Activated naive CD4-positive, alpha-beta T cell treated with anti-CD3 and anti-CD28 coated beads, Interleukin-2, amount 50 U/mL, for 24 hours (primary cell): ENCODE results near the gene NAGLU.

Experiments used
- H3K27ac Mint-ChIP-seq: one replicate; pipeline ENCODE4 v1.8.0; 2021; ENCODE audit warnings: mild to moderate bottlenecking, mixed read lengths
- H3K27me3 Mint-ChIP-seq: one replicate; pipeline ENCODE4 v1.8.0; 2021; ENCODE audit warnings: mixed read lengths
- H3K36me3 Mint-ChIP-seq: one replicate; pipeline ENCODE4 v1.8.0; 2021; ENCODE audit warnings: mixed read lengths
- H3K4me1 Mint-ChIP-seq: one replicate; pipeline ENCODE4 v1.8.0; 2021; ENCODE audit warnings: mixed read lengths
- H3K4me3 Mint-ChIP-seq: one replicate; pipeline ENCODE4 v1.8.0; 2021; ENCODE audit warnings: mild to moderate bottlenecking, mixed read lengths
- H3K9me3 Mint-ChIP-seq: one replicate; pipeline ENCODE4 v1.8.0; 2021; ENCODE audit warnings: mixed read lengths

Gene NAGLU

DNA sequence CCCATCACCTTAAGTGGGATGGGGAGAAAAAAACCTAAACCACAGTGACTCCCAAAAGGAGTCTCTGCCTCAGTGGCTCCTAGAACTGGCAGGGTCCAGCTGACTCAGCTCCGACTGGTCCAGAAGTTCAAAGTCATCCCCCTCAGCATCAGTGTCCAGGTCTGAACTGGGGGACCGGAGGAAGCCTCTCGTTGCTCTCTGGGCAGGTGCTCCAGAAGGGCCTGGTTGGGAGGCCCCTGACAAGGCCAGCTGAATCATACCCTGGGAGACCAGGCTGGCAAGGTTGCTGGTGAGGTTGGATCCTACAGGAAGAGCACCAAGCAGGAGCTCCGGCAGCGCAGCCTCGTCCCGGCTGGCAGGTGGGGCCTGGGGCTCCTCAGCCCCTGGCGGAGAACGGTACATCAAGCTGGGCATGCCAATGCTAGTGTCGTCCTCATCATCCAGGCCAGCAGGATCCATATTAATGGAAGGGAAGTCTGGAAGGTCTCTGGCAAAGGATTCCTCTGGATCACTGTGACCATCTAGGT lies 45.8 kb downstream of the NAGLU start:
- no peaks in the 10 kb centered on the region for H3K9me3 Mint-ChIP-seq
- H3K4me3 Mint-ChIP-seq, result no peak overlapping the region
- no peaks in the 10 kb centered on the region for H3K27me3 Mint-ChIP-seq
- H3K27ac Mint-ChIP-seq, result no peak overlapping the region
- H3K4me1 Mint-ChIP-seq, result peaks cover 16% of the 10 kb centered on the region
- peaks cover 4% of the 10 kb centered on the region for H3K36me3 Mint-ChIP-seq

DNA sequence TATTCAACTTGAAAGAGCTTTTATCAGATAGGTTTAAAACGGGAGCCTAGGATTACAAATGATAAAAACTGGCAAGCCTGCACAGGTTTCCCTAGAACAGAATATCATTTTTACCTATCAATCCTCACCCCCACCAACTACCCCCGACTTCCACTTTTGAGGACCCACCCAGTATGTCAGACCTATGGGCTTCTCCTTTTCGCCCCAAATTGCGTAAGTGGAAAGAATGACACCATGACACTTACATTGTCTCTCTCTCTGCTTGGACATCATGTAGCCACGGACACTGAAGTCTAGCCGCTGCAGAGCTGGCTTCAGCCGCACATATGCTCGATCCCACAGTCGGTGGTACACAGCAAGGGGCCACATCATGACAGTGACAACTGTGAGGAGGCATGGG lies 48.8 kb downstream of the NAGLU start:
- Mint-ChIP-seq H3K36me3 (peaks cover 7% of the 10 kb centered on the region), H3K27ac (no peak overlapping the region), H3K4me1 (peaks cover 9% of the 10 kb centered on the region), H3K4me3 (no peak overlapping the region), H3K27me3 (no peaks in the 10 kb centered on the region), H3K9me3 (no peaks in the 10 kb centered on the region)

DNA sequence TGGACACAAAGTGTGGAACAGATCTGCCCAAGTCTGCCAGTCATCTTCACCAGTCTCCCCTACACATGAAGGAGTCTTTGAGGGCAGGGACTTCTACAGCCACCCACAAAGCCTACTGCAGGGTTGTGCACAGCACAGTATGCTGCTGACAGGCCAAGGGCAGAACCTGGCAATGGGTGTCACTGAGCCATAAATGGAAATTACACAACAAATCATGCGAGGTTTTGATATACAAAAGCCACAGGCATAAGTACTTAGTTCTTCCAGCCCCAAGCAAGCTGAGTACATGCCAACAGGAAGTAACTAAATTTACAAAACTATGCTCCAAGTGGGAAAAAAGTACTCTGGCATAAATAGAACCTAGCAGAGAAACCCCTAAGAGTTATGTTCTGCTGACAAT lies 49.3 kb downstream of the NAGLU start:
- Mint-ChIP-seq H3K9me3 (no peaks in the 10 kb centered on the region), H3K4me1 (peaks cover 9% of the 10 kb centered on the region), H3K27me3 (no peaks in the 10 kb centered on the region), H3K36me3 (peaks cover 7% of the 10 kb centered on the region), H3K4me3 (no peak overlapping the region), H3K27ac (peak overlapping the region; percentile 41)

DNA sequence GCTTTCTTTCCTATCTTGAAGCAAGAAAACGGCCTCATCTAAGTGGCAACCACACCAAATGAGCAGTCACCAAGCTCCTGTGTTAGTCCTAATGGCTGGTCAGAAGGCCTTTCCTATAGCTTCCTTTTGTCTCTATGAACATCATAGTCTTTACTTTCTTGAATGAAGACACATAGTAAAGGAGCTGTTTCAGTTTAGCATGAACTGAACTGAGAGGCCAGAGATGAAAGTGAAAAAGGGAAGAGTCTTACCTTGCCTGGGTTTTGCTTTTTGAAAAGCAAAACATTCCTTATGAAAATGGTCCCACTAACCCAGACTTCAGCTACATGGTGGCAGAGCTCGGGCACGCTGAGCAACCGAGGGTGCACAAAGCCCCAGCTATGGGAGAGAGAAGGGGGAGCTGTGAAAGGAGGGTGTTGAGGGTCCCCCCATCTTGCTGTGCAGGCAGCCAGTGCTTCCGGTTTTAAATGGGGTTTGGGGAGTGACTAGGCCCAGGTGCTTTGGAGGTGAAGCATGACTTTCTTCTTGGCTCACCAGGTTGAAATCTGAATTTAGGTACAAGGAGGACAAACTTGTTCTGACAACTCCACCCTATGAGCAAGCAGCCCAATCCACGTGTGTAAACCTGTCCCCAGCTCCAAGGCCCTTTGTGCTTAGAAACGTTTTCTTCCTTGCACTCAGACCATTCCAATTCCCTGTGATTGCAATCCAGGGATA lies 50.6 kb downstream of the NAGLU start:
- peak overlapping the region; percentile 60 for H3K27ac Mint-ChIP-seq
- no peaks in the 10 kb centered on the region for H3K27me3 Mint-ChIP-seq
- peaks cover 9% of the 10 kb centered on the region for H3K36me3 Mint-ChIP-seq
- H3K9me3 Mint-ChIP-seq, result no peaks in the 10 kb centered on the region
- H3K4me3 Mint-ChIP-seq, result no peak overlapping the region
- peaks cover 9% of the 10 kb centered on the region for H3K4me1 Mint-ChIP-seq

DNA sequence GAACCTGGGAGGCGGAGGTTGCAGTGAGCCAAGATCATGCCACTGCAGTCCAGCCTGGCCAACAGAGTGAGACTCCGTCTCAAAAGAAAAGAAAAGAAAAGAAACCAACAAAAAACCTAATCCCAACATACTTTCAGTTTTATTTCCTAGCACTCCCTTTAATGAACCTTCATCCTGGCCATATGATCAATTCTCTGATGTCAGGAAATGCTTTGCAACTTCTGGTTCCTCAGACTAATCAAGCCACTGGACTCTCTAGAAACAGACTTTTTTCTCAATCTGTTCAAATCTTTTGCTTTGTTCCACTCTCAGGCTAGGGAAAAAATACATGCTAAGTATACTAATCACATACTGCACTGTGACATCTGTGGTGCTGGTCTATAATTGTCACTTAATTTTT lies 54.8 kb downstream of the NAGLU start:
- H3K27me3 Mint-ChIP-seq, result no peaks in the 10 kb centered on the region
- no peak overlapping the region for H3K4me3 Mint-ChIP-seq
- no peak overlapping the region for H3K27ac Mint-ChIP-seq
- H3K36me3 Mint-ChIP-seq, result peaks cover 5% of the 10 kb centered on the region
- H3K9me3 Mint-ChIP-seq, result no peaks in the 10 kb centered on the region
- peaks cover 15% of the 10 kb centered on the region for H3K4me1 Mint-ChIP-seq

DNA sequence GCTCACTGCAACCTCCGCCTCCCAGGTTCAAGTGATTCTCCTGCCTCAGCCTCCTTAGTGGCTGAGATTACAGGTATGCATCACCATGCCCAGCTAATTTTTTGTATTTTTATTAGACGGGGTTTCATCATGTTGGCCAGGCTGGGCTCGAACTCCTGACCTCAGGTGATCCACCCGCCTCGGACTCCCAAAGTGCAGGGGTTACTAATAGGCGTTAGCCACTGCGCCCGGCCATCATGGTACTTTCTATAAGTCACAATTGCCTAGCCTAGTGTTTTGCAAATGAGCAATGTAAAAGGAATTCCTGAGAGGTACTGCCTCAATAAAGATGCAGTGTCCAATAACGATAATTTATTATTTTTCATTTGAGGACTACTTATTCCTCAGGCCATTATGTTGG lies 55.4 kb downstream of the NAGLU start:
- Mint-ChIP-seq H3K4me3 (no peak overlapping the region), H3K27me3 (no peaks in the 10 kb centered on the region), H3K4me1 (peaks cover 17% of the 10 kb centered on the region), H3K9me3 (no peaks in the 10 kb centered on the region), H3K27ac (no peak overlapping the region), H3K36me3 (peaks cover 6% of the 10 kb centered on the region)
